ENCODE data around the gene BRSK2.

The BRSK2 gene

DNA sequence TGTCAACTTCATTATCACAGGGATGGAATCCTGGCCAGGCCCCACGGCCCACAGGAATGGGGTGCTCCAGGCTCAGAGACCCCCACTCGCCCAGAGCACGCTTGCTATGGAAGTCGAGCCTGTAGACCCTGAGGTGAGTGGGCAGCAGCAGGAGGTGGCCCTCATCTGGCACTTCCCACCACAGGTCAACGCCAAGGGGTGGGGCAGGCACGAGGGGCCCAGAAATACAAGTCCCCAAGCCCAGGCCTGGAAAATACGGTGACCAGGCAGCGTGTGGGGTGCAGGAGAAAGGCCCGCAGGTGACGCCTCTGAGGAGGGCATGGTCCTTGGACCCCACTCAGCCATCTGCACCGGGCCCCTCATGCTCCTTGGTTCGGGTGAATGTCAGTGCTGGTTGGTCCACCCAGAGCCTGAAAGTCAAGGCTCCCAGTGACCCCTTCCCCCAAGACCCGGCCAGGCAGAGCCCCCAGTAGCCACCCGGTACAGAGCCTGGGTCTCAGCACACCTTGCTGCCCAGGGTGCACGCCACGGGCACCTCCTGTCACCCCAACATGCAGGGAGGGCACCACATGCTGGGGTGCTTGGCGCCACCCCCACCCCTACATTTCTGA is 94.4 kb downstream of the BRSK2 start:
- DNase-seq (ENCODE audit: low read depth) = no peak

DNA sequence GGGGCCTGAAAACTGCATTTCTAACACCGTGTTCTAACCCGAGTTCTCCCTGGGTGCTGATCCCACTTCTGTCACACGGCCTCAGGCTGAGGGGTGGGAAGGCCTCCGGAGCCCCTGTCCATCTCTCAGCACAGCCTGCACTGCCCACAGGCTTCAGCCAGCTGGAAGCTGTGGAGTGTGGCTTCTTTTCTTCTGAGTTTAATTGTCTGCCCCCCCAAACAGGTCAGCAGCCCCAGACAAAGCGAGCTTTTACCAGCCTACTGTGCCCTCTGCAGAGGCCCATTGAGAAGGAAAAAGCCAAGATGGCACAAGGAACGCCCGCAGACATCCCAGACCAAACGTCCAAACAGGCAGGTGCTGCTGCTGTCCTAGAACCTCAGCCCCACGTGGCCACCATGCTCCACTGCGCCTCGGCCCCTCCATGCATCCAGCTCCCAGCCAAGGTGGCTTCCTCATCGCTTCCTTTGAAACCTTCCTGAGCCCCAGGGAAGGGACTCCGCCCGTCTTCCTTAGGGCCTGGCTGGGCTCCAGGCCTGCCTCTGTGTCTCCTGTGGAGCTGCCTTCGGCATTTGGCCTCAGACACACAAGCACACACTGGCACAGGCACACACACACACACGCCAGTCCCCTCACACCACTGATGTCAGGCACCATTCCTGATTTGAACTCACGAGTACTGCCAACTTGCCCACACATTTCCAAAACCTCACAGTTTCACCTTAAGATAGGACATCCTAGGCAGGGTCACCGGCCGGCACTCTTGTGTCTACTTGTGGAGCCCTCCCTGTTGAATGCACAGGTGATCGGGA is 95.2 kb downstream of the BRSK2 start:
- no peak for DNase-seq (ENCODE audit: low read depth)

DNA sequence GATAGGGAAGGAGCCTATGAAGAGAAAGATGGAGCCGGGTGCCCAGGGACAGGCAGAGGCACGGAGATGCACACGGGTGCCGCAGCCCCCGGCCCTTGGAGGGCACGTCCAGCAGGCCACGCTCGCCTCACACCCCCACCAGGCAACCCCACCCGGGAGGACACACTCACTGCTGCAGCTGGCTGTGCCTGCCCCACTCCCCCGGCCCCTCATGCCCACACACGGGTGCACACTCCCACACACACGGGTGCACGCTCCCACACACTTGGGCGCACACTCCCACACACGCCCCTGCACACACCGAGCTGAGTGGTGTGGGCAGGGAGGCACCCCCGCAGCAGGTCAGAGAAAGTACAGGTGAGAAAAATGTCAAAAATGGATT is 95.8 kb downstream of the BRSK2 start:
- no peak for DNase-seq (ENCODE audit: low read depth)

DNA sequence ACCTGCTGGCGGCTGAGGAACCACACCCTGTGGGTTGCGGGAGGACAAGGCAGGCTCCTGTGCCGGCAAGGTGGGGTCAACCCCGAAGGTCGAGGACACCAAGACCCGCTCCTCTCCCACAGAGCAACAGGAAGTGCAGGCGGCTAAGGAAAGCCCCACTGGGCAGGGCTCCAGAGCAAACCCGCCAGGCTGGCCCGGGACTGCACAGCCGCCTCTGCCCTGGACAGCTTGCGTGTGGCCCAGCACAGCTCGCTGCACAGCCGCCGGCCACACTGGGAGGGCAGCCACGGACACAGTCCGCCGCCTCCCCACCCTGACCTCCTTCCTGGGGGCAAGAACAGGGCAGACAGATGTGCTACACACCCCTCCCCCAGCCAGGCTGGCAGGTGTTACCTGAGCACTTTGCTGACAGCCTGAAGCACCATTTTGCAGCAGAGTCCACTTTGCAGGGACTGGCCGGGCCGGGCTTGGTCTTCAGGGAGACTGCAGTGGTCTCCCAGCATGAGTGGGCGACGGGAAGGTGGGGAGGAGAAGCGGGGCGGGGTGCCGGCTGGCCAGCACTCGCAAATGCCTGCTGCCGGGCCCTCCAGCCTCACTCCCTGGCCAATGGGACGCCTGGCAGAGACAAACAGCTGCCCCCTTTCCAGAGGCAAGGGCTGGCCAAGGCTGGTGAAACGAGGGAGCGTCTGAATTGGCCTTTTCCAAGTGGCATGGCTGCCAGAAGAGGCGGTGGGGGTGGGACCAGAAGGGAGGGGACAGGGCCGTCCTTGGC is 96.5 kb downstream of the BRSK2 start, which contains the start of gene MOB2:
MOB2 (minus strand) TSS at position 726 of the 772 bp plus-strand sequence; CDS start at position 503, 223 bp downstream.
- no peak for DNase-seq (ENCODE audit: low read depth)

DNA sequence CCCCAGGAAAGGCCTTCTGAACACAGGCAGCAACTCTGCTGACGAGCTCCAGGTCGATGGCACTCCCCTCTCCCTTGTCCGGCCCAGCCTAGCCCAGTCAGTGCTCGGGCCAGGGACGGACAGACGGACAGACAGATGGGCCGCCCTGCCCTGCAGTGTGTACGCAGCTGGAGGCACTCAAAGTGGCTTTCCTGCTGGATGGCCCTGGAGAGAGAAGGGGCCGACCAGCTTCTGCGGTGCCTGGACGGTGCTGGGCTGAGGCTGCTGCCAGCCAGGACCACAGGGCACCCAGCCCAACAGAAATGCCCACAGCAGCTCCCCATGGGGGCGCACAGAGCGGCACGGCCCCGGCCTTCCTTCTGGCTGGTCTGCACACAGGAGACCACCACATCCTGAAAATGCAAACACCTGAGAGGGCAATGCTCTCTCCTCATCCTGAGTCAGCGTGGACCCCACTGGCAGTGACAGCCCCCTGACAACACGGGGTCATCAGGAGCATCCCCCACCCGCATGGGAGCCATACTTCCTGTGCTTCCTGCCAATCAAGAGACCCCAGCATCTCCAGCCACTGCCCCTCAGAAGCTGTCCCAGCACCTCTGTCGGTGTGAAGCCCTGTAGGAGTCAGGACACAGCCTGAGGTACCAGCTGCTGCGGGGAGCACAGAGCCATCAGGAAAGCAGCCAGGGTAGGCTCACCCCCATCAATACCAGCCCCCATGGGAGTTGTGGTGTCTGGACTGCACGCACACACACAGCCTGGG is 97.5 kb downstream of the BRSK2 start:
- DNase-seq (ENCODE audit: low read depth) = no peak

DNA sequence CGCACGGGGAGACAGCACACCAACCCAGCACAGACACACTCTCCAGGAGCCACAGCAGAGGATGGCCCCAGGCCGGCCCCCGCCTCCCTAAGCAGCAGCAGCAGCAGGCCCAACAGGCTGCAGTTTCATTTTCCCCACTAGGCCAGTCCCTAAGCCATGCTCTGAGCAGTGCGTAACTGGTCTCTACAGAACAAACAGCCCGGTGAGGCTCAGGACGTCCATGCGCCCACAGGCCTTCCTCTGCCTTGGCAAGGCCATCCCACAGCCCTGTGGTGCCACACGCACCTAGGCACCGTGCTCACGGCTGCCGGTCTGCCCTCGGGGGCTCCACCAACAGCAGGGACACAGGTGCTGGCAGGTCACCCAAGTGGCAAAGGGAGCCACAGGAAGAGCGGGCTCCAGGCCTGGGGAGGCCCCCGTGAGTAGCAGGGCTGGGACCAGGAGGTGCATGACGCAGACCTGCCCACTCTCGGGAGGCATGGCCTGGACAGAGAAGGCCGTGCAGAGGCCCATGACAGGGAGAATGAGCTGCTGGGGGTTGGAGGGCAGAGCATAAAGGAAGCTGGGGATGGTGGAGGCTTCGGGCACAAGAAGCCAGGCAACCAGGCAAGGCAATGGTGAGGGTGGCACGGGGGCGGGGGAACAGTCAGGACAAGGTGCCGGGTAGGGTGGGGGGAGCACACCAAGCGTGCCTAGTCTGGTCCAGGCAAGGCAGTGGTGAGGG is 98.3 kb downstream of the BRSK2 start:
- no peak for DNase-seq (ENCODE audit: low read depth)

DNA sequence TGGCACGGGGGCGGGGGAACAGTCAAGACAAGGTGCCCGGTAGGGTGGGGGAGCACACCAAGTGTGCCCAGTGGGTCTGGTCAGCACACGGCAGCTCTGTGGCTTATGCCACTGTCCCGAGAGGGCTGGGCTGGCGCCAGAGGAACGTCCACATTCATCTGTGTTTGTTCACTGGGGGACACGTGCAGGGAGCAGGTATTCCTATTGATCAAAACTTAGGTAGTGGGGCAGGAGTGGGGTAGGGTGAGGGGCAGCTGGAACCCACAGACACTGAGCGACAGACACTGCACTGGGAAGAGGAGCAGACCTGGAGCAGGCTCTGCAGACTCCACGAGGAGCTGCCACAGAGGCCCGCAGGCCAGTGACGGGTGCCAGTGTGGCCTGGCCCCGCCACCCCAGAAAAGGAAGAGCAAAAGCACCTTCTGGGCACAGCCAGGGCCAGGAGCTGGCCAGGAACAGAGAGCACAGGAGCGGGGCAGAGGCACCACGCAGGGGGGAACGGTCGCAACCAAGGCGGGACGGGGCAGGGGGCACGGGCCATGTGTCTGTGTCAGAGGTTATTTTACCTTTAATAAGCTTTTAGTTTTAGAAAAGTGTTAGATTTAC is 98.9 kb downstream of the BRSK2 start:
- DNase-seq (ENCODE audit: low read depth) = no peak

DNA sequence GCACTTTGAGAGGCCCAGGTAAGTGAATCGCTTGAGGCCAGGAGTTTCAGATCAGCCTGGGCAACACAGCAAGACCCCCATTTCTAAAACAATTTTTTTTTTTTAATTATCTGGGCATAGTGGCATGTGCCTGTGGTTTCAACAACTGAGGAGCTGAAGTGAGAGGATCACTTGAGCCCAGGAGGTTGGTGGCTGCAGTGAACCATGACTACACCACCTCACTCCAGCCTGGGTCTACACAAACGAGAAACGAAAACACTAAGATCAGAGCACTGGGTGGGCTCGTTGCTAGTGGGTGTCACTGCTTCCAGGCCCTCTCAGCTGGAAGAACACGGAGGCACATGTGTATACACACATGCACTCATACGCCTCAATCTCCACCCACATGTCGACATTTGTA is 100.9 kb downstream of the BRSK2 start:
- DNase-seq (ENCODE audit: low read depth) = no peak

DNA sequence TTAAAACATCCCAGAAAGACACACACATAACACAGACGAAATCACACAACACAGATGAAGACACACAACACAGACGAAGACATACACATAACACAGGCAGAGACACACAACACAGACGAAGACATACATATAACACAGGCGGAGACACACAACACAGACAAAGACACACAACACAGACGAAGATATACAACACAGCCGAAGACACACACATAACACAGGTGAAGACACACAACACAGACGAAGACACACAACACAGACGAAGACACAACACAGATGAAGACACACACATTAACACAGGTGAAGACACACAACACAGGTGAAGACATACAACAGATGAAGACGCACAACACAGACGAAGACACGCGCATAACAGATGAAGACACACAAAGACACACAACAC is 101.6 kb downstream of the BRSK2 start:
- no peak for DNase-seq (ENCODE audit: low read depth)

DNA sequence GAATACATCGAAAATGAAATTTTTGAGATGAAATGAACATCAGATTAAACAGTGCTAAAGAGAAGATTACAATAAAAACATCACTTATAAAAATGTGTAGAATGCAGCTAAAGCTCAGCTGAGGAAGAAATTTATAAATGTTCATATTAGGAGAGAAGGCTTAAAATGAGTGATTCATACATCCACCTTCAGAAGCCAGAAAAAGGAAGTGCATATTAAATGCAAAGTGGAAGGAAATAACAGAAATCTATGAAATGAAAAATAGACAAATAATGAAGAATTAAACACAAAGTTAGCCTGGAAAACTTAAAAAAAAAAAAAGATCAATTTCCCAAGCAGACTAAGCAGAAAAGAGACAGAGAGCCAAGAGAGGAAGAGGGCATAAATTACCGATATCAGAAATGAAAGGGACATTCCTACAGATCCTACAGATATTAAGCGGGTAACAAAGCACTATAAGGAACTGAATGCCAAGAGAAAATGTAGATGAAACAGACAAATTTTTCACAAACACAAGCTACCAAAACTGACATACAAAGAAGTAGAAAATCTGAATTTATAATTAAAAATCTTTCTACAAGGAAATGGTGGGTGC is 104.0 kb downstream of the BRSK2 start:
- DNase-seq (ENCODE audit: low read depth) = no peak

DNA sequence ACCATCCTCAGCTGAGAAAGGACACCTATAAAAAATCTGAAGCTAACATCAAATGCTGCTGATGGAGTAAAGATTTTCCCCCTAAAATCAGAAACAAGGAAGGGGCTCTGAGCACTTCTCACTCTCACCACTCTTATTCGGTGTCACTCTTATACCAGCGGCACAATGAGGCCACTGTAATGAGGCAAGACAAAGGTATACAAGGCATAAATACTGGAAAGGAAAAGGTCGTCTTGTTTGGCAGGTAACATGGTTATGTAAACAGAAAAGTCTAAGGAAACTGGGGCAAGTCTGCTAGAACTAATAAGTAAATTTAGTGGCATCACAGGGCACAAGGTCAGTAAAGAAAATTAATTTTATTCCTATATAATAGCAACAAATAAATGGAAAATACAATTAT is 104.9 kb downstream of the BRSK2 start:
- DNase-seq (ENCODE audit: low read depth) = no peak

DNA sequence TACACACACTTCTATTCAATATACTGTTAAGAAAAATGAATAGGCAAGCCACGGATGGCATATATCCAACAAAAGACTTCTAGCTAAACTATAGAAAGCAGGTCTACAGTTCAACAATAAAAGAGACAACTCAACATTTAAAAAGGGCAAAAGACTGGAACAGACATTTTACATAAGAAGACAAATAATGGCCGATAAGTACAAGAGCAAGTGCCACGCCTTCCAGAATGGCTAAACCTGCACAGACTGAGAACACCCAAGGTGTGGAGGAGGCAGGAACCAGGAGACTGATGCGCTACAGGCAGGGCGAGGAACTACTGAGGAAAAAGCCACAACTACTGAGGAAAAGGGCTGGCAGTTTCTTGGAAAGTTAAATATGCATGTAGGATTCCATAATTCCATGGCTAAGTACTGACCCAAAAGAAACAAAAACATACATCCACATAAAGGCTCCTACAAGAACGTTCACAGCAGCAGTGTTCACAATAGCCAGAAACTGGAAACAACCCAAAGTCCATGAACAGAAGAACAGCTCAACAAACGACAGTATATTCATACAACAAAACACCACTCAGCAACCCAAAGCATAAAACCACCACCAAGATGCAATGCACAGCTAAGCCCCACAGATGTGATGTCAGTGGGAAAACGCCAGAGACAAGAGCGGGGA is 106.5 kb downstream of the BRSK2 start:
- no peak for DNase-seq (ENCODE audit: low read depth)

DNA sequence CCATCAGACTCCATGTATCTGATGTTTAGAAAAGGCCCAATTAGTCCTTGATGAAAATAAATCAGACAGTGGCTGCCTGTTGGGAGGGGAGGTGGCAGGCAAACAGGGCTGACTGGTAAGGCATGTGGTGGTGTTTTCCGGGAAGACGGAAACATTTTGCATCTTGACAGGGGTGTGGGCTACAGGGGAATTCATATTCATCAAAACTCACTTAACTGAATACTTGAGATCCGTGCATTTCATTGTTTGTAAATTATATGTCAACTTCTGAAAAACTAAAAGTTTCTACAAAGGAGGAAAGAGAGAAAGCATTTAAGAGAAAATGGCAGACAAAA is 107.0 kb downstream of the BRSK2 start:
- no peak for DNase-seq (ENCODE audit: low read depth)

DNA sequence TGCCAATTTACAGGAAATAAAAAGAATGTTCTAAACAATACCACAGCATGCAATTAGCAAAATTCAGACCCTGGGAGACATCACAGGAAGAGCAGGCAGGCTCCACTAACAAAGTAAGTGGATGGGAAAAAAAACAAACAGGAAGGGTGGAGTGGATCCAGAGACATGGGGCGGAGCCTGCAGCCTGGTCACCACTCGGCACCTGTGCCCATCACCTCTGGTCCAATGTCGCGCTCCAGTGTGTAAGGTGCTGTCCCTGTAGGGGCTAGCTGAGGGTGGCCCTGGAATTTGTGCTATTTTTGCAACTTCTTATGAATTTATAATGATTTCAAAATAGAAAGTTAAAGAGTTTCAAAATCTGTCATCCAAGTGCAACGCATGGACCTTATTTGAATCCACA is 107.9 kb downstream of the BRSK2 start:
- no peak for DNase-seq (ENCODE audit: low read depth)

DNA sequence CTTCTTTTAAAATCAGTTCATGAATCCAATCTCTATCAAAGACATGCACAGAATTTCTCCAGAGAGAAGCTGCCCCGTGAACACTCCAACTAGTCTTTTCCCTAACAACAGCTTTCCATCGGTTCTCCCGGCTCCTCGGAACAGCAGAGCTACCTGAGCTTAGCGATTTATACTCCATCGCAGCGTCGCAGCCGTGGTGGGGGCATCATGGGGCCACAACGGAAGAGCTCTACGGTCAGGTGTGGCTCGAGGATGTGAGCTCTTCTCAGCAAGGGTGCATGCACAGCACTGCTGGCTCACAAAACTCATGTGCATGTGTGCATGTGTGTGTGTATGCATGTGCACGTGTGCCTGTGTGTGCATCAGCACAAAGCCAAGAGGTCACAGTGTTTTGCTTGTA is 108.5 kb downstream of the BRSK2 start:
- no peak for DNase-seq (ENCODE audit: low read depth)

DNA sequence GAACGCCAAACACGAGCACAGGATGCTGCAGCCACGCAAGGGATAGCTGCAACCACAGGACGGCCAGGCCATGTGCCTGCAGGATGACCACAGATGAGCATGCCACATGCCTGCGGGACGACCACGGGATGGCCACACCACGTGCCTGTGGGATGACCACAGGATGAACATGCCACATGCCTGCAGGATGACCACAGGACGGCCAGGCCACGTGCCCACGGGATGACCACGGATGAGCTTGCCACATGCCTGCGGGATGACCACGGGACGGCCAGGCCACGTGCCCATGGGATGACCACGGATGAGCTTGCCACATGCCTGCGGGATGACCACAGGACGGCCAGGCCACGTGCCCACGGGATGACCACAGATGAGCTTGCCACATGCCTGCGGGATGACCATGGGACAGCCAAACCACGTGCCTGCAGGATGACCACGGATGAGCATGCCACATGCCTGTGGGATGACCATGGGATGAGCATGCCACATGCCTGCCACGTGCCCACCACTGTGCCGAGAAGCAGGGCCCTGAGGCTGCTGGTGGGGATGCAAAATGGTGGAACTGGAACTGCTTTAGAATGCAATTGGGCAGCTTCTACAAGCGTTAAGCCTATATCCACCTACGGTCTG is 109.6 kb downstream of the BRSK2 start:
- no peak for DNase-seq (ENCODE audit: low read depth)

DNA sequence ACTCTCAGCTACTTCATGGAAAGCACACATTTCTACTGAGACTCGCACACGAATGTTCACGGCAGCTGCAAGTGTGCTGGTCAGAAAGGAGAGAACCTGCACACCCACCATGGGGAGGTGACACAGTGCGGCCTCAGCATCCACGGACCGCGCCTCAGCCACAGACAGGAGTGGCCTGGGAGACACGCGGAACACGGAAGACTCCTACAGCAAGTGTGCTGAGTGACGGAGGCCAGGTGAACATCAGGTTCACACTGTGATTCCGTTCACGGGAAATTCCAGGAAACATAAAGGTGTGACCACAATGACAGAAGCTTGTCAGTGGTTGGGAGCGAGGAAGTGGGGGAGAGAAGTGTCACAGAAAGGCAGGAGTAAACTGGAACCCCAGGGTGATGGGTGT is 110.2 kb downstream of the BRSK2 start:
- DNase-seq (ENCODE audit: low read depth) = no peak

DNA sequence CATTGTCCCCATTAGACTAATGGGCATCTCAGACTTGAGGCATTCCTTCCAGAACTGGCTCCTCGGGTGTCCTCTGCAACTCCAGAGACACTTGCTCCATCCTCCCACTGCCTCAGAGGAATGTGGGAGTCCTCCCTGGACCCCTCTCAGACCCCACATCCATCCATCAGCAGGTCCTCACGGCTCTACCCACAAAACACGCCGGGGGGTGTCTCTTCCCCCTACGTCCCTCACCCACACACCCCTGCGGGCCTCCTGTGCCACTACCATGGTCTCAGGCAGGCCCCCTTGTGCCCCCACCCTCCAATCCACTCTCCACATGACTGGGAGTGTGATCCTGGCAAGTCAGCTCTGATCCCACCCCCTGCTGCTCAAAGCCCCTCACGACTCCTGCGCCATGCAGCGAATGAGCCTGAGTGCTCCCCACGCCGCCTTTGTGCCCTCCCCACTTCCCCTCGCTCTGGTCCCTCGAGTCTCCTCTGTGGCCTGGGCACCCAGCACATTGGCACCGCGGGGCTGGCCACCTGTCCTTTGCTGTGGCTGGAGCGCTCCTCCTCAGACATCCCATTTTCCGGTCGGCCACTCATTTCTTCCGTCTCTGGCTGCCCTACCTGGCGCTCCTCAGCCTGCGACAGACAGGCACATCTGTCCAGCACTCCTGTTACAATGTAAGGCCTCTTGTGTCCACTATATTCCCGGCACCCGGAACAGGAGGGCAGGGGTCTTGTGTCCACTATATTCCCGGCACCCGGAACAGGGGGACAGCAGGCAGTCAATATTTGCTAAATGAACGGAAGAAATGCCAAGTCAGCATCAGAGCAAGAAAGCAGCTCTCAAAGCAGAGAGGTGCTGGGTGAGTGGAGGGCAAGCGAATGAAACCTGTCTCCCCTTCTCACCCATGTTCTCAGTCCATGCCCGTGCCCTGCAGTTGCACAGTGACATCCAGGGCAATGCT is 111.0 kb downstream of the BRSK2 start:
- no peak for DNase-seq (ENCODE audit: low read depth)
